ENCODE results near the gene RYR3.

DNA sequence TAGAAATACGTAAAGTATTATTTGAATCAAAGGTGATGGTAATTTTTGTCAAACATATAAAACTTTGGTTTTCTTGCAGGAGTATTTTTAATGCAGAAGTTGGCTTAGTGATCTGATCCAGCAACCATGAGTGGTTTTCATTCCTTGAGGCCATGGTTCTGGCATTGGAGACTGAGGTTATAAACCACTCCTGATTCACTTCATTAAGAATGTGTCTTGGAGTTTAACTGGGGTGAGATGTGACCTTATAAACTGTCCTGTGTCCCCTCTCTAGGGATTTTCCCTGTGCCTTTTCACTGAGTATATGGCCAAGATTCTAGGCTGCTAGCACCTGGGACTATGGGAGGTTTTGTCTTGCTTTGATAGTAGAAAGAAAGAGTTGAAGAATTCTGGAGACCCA, 94.3 kb downstream of the RYR3 start:
- TF ChIP-seq, protein P1, sequence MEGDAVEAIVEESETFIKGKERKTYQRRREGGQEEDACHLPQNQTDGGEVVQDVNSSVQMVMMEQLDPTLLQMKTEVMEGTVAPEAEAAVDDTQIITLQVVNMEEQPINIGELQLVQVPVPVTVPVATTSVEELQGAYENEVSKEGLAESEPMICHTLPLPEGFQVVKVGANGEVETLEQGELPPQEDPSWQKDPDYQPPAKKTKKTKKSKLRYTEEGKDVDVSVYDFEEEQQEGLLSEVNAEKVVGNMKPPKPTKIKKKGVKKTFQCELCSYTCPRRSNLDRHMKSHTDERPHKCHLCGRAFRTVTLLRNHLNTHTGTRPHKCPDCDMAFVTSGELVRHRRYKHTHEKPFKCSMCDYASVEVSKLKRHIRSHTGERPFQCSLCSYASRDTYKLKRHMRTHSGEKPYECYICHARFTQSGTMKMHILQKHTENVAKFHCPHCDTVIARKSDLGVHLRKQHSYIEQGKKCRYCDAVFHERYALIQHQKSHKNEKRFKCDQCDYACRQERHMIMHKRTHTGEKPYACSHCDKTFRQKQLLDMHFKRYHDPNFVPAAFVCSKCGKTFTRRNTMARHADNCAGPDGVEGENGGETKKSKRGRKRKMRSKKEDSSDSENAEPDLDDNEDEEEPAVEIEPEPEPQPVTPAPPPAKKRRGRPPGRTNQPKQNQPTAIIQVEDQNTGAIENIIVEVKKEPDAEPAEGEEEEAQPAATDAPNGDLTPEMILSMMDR (IDR thresholded peaks at IDR 0.05): no peak
- no peak for TF ChIP-seq POLR2A (IDR thresholded peaks at IDR 0.05)
